SU-DHL-6 (cell line): ENCODE measurements around the gene DRAP1.
A peak's percentile ranks its signal among the peaks of the same experiment; 100 is the strongest.

Source experiments
- H2AFZ ChIP-seq: fragments of 200-600 bp; sonication (generic); 2 replicates; pipeline ENCODE4 v1.6.1; 2014; ENCODE audit warnings: low read depth, mild to moderate bottlenecking, moderate library complexity, mixed read lengths, antibody characterized with exemption, low read length; ENCODE audit not compliant: severe bottlenecking
- H3F3A ChIP-seq: fragments of 200-600 bp; shearing (Covaris generic); 2 replicates; pipeline ENCODE4 v1.6.0; 2016; ENCODE audit warnings: antibody characterized with exemption, mild to moderate bottlenecking; ENCODE audit not compliant: insufficient read depth
- H3K27ac ChIP-seq: fragments of 200-600 bp; sonication (generic); 2 replicates; pipeline ENCODE4 v1.5.1; 2016; ENCODE audit warnings: low read depth, mild to moderate bottlenecking, low read length, moderate library complexity, mixed read lengths
- H3K27me3 ChIP-seq: fragments of 200-600 bp; sonication (generic), shearing (Covaris generic); 2 replicates; pipeline ENCODE4 v1.6.0; 2014; ENCODE audit warnings: mild to moderate bottlenecking, low read length
- H3K36me3 ChIP-seq: fragments of 200-600 bp; sonication (generic); 2 replicates; pipeline ENCODE4 v1.6.1; 2014; ENCODE audit warnings: mild to moderate bottlenecking, low read length, mixed read lengths
- H3K4me2 ChIP-seq: fragments of 300-600, 200-600 bp; shearing (Covaris generic), sonication (generic); 2 replicates; pipeline ENCODE4 v1.6.0; 2014; ENCODE audit warnings: low read length, low read depth, mild to moderate bottlenecking; ENCODE audit not compliant: poor library complexity, severe bottlenecking
- H3K4me3 ChIP-seq: fragments of 200-600 bp; sonication (generic); 2 replicates; pipeline ENCODE4 v1.5.1; 2014; ENCODE audit warnings: antibody characterized with exemption, low read length, mild to moderate bottlenecking, mixed read lengths; ENCODE audit not compliant: insufficient read depth, poor library complexity, severe bottlenecking
- H3K79me2 ChIP-seq: fragments of 200-600 bp; sonication (generic); 2 replicates; pipeline ENCODE4 v1.6.1; 2014; ENCODE audit warnings: mild to moderate bottlenecking, low read length, moderate library complexity; ENCODE audit not compliant: insufficient read depth
- H3K9ac ChIP-seq: fragments of 200-600 bp; sonication (generic); 2 replicates; pipeline ENCODE4 v1.7.0; 2014; ENCODE audit warnings: mild to moderate bottlenecking, low read length
- H3K9me2 ChIP-seq: fragments of 200-600 bp; sonication (generic); replicated peaks from 2 replicates; pipeline ENCODE4 v1.6.1; 2014; ENCODE audit warnings: low read length; ENCODE audit not compliant: insufficient read depth
- H3K9me3 ChIP-seq: fragments of 200-600 bp; sonication (generic); 2 replicates; pipeline ENCODE4 v1.6.1; 2014; ENCODE audit warnings: low read length, mixed read lengths; ENCODE audit not compliant: insufficient read depth
- H4K20me1 ChIP-seq: fragments of 200-600 bp; sonication (generic); 2 replicates; pipeline ENCODE4 v1.6.1; 2014; ENCODE audit warnings: low read depth, mild to moderate bottlenecking, antibody characterized with exemption, low read length, moderate library complexity, mixed read lengths
- CTCF ChIP-seq: fragments of 200-600 bp; sonication (generic); IDR thresholded peaks from one replicate; pipeline ENCODE4 v1.5.1; 2017; ENCODE audit warnings: antibody characterized with exemption, mild to moderate bottlenecking, low read length, moderate library complexity; ENCODE audit not compliant: insufficient read depth, poor library complexity, severe bottlenecking
- EZH2phosphoT487 ChIP-seq: fragments of 200-600 bp; sonication (generic), shearing (Covaris generic); conservative IDR thresholded peaks from 2 replicates; pipeline ENCODE4 v1.6.1; 2018; ENCODE audit warnings: mild to moderate bottlenecking, antibody characterized with exemption, low read length, moderate library complexity, mixed read lengths

DRAP1 gene

GRCh38 chr11:65960824-65961266, 41.6 kb downstream of the DRAP1 start:
- Histone ChIP-seq H2AFZ (peak overlapping the region; percentile 82), H3K27ac (peak overlapping the region; percentile 44; the same call in 1 of the 2 replicates)

GRCh38 chr11:65961267-65962140, 42.3 kb downstream of the DRAP1 start, which contains the start of gene SART1:
SART1 (plus strand) TSS chr11:65961734; CDS start chr11:65961781, 47 bp downstream.
- Histone ChIP-seq H4K20me1 (0 out of 2 replicates have a peak, but pooled peaks cover 3% of the 10 kb centered on the region), H2AFZ (peak within 1 kb of the TSS; percentile 82), H3K79me2 (peaks cover 30% of the 10 kb centered on the region), H3K27ac (peak within 1 kb of the TSS; percentile 58), H3K27me3 (no peaks in the 10 kb centered on the region), H3K9ac (peak within 1 kb of the TSS; percentile 97), H3K36me3 (no peaks in the 10 kb centered on the region; the same call in 1 of the 2 replicates), H3K4me3 (peak within 1 kb of the TSS; percentile 98), H3K9me3 (no peaks in the 10 kb centered on the region), H3F3A (no peaks in the 10 kb centered on the region), H3K9me2 (no peaks in the 10 kb centered on the region), H3K4me2 (peak within 1 kb of the TSS; percentile 96)
- TF ChIP-seq EZH2phosphoT487 (no peak), CTCF (no peak)

More at GRCh38 chr11:65960824-65961266, 41.6 kb downstream of the DRAP1 start:
- 0 out of 2 replicates have a peak, but pooled peaks cover 3% of the 10 kb centered on the region for H4K20me1 ChIP-seq
- peak overlapping the region; percentile 96 for H3K4me2 ChIP-seq
- no peak for TF ChIP-seq CTCF
- TF ChIP-seq EZH2phosphoT487, result no peak
- peaks cover 30% of the 10 kb centered on the region for H3K79me2 ChIP-seq
- no peaks in the 10 kb centered on the region for H3F3A ChIP-seq
- H3K4me3 ChIP-seq, result peak overlapping the region; percentile 98
- no peaks in the 10 kb centered on the region for H3K36me3 ChIP-seq
- H3K9ac ChIP-seq, result peak overlapping the region; percentile 97
- H3K9me3 ChIP-seq, result no peaks in the 10 kb centered on the region
- no peaks in the 10 kb centered on the region for H3K9me2 ChIP-seq
- no peaks in the 10 kb centered on the region for H3K27me3 ChIP-seq

GRCh38 chr11:65962141-65962564, 42.9 kb downstream of the DRAP1 start:
- Histone ChIP-seq H3K4me2 (peak overlapping the region; percentile 96), H3K36me3 (no peaks in the 10 kb centered on the region; the same call in 1 of the 2 replicates), H3K9me3 (no peaks in the 10 kb centered on the region), H3K27me3 (no peaks in the 10 kb centered on the region), H3K9me2 (no peaks in the 10 kb centered on the region), H3F3A (no peaks in the 10 kb centered on the region), H3K27ac (no peak overlapping the region), H3K4me3 (peak overlapping the region; percentile 98), H2AFZ (no peak overlapping the region), H3K79me2 (peaks cover 30% of the 10 kb centered on the region), H3K9ac (peak overlapping the region; percentile 97), H4K20me1 (0 out of 2 replicates have a peak, but pooled peaks cover 3% of the 10 kb centered on the region)
- no peak for TF ChIP-seq CTCF
- TF ChIP-seq EZH2phosphoT487, result no peak
